Superior temporal gyrus (tissue), 1 donor: ENCODE results near the gene SEMA3C.
A peak's percentile ranks its signal among the peaks of the same experiment; 100 is the strongest.
"Not testable (repeated sequence)": the region's sequence is repeated elsewhere in the genome, so short reads cannot be mapped to it uniquely, and the experiment has no call there.

ENCODE experiments used
- DNase-seq: peaks from one replicate; pipeline ENCODE4 v3.0.0-alpha.2; 2016; ENCODE audit errors: extremely low spot score

SEMA3C gene

DNA sequence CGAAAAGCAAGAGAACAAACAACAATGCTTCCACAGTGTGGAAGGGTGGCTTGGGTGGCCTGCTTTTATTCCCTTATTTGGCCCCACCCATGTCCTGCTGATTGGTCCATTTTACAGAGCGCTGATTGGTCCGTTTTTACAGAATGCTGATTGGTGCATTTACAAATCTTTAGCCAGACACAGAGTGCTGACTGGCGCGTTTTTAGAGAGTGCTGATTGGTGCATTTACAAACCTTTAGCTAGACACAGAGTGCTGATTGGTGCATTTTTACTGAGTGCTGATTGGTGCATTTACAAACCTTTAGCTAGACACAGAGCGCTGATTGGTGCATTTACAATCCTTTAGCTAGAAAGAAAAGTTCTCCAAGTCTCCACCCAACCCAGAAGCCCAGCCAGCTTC, 8.1 kb upstream of the SEMA3C start:
- not testable (repeated sequence) for DNase-seq

GRCh38 chr7:80924090-80924489, 5.2 kb upstream of the SEMA3C start:
- DNase-seq: no peak

DNA sequence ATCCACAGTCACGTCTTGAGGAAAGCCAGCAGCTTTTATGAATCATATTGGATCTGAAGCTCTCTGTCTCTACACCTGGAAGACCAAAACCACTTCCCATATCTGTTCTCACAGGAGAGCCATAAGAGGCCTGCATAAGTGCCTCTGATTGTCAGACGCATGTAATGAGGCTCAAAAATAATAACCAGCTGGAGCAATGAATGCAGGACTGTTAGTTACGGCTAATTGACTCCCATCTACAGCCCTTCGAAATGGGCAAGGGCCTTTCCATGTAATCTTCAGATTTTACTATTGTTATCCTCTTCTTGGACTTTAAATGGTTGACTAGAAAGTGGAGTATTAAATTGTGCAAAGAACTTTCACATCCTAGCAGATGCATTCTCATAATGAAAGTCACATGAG, 4.4 kb upstream of the SEMA3C start:
- DNase-seq: peak; percentile 8

- no peak for DNase-seq
These were observed 3.6 kb upstream of the SEMA3C start for GRCh38 chr7:80922253-80923049.

DNA sequence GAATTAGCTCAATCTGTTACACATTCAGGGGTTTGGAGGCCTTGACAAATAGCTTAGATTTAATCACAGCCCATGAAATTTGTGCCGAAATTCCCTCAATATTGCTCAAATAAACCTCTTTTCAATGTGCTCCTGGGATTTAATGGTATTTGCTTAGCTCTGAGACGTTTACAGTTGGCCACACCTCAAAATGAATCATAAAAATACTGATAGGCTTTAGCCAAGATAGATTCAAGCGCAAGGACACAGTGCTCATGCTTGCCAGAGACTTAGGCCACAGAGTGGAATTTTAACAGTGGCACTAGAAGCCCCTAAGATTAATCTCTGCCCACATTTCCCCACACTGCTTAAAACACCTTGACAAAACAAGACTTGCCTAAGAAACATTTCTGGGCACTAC, 2.3 kb upstream of the SEMA3C start:
- DNase-seq: no peak

DNA sequence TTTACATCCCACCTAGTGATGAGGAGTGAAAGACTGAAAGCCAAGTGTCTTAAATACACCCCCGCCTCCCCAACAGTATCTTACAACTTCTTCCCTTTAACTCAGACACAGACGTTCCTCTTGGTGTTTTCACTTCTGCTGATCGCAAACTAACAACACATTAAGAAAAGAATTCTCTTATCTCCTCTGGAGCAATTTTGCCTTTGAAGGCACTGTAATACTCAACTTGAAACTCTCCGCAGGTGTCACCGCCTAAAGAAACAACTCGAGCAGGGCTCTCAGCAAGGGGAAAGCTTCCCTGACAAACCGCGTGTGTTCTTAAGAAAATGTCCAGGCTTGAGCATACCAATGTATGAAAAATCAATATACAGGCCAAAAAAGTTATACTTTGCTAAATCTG, 452 bp downstream of the SEMA3C start:
- DNase-seq: no peak

DNA sequence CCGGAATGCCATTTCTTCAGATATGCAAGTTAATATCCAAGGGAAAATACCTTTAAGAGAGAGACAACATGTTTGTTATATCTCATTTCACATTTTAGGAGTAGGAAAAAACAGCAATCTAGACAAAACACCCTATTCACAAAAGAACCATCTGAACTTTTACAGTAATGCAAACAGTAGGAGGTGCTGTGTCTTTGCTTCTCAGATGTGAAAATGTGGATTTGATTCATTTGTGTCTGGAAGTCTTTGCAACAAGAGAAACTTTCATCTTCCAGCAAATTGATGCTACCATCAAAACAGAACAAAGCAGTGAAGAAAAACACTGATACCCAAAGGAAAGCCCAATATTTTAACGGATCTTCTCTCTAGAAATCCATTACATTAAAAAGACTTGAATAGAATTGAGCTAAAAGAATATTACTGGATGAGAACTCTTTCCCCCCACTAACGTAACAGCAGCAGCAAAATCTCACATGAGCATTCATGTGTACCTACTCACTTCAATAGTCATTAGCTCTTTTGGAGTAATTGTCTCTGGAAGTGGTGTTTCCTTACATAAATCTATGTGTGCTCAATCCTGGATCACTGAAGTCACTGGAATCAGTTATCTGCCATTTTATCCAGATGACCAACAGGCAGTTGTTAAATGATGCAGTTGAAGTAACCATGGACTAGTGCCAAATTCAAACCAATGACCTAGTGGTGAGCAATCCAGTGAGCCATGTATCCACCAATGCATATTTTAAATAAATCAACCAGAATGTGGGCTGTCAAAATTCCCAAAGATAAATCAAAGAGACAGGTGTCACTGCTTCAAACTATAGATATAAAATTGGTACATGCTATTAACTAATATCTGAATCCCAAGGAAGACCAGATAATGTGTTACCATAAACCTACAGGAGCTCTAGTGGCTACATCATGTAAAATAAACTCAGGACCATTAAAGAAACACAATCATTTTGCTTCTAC, 1.8 kb downstream of the SEMA3C start:
- DNase-seq: peak; percentile 57

- no peak for DNase-seq
These were observed 8.6 kb downstream of the SEMA3C start for GRCh38 chr7:80910228-80910627.

GRCh38 chr7:80908360-80908797, 10.5 kb downstream of the SEMA3C start:
- DNase-seq: peak; percentile 64

DNA sequence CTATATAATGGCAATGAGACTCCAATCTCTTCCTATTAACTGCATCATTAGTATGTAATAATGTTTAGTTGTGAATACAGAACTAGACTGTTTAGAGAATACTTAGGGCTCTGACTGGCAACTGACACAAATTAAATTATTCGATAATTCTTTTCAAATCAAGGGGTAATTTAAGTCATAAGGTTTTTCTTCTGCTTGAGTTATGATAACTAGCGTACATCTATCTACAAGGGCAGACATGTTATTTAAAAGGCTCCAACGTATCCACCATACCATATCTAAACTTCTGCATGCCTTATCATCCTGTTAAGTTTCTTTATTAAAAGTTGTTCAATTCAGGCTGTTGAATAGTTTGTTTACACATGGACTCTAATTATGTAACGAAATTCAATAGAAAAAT, 11.2 kb downstream of the SEMA3C start:
- DNase-seq: no peak

DNA sequence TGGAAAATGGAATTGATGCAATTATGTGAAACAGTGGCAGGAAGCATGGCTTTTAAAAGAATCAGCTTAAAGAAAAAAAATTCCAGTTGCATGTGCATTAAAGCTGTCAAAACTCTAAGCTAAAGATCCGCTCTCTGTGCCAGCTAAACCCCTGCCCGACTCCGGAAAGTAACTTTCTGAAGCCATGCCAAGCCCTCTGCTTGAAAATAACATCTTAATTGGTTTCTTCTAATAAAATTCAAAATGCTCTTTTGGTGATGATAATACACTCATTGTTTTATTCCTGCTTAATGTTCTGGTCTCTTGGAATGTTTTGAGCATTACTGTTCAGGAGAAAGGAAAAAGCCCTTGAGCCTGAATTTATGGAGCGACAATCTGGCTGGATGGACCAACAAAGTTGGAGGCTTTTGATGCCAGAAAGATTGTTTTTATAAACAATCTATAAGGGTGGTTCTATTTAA, 11.7 kb downstream of the SEMA3C start:
- DNase-seq: no peak

- no peak for DNase-seq
These were observed 13.5 kb downstream of the SEMA3C start for GRCh38 chr7:80905334-80905733.

GRCh38 chr7:80902716-80903308, 16.0 kb downstream of the SEMA3C start:
- no peak for DNase-seq

DNA sequence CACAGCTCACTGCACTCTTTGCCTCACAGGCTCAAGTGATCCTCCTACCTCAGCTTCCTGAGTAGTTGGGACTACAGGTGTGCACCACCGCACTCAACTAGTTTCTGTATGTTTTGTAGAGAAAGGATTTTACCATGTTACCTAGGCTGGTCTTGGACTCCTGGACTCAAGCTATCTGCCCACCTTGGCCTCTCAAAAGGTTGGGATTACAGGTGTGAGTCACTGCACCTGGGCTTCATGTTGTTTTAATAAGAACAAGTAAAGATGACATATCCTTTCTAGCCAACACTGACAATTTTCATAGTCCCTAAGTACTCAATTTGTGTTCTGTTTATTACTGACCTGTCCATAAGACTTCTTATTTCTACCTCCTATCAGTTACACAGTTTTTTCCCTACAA, 16.8 kb downstream of the SEMA3C start:
- no peak for DNase-seq

GRCh38 chr7:80900583-80901576, 18.0 kb downstream of the SEMA3C start:
- DNase-seq: peak; percentile 63

DNA sequence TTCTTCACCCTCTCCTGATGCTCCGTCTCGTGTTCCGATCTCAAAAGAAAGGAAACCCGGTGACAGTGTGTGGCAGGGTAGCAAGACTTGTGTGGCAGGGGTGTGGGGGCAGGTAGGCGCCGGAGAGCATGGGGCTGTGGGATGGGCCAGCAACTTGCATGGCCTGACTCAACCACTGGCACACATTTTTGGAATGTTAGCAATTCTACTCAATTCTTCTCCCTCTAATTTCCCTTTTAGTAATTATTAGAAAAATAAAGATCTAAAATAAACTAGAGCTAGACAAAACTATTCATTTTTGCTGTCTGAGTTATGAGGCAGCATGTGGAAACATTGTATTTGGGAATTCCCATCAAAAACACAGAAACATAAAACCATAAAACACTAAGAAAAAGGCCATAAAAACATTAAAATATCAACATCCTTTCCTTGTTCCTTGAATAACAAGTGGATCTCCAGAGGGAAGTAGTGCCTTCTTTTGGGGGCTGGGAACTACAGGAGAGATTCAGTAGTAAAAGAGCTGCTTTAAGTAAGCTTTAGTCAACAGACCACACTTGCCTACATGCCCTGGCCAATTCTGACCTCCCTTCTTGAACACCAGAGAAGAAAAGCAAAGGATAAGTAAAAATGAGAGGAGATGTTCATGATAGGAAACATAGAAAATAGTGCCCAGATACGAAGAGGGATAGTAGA, 21.8 kb downstream of the SEMA3C start:
- no peak for DNase-seq

DNA sequence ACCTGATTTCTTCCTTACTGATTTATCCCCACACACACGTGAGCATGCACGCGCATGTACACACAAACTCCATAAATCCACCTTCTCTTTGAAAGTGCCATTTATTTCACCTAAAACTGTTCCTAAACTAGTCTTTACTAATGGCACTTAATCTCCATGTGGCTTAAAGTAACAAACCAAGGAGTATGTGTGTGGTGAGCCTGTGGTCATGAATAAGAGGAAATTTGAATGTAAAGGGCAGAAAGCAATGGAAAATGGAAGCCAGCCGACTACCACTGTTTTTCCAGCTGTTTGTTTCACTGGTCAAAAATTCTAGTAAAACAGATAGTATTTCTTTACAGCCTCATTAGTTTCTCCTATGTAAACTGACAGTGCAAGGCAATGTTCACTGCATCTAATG, 23.8 kb downstream of the SEMA3C start:
- DNase-seq: no peak

DNA sequence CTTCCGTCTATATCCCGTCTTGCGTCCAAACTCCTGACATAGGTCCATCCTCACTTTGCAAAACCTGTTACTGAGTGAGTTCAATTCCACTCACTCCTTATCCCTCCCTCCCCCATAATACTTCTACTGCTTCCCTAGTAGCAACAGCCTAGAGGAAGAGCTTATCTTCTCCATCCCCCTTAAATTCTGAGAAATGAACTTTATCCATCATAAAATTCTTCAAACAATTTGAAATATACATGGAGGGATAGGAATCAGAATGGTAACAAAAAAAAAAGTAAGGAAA, 27.6 kb downstream of the SEMA3C start:
- DNase-seq: no peak

DNA sequence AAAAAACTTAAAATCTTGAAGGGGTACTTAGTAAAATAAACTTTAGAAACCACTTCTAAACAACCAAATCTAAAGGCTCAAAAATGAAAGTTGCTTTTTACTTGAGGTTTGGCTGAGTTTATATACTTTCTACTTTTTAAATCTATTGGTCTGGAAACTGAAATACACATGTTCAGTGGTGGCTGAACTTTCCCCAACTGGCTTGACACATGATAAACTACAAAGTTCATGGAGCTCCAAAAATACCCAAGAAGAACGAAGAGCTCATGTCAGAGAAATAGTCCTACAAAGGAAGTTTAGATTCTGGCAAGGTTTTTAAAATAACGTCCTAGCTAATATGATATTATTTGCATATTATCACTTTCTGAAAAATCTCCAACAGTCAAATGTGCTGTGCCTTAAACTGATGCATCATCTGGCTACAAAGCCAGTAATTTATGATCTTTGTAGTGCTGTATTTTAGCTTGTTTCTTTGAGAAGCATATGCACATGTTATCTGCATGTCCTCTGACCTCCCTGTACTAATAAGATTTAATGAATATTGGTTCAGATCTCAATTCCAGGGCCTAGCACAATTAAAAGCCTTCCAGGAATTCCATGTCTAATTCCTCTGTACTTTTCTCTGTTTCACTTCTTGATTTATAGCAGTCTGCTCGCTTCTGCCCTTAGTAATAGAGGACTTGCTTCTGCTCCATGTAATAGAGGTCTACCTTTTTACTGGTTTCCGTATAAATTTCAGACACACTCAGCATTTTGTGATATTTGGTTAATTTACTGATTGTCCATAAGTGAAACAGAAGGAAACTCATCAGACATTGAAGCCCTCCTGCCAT, 28.2 kb downstream of the SEMA3C start:
- no peak for DNase-seq

- DNase-seq: no peak
These were observed 29.3 kb downstream of the SEMA3C start for GRCh38 chr7:80889525-80889924.
